Left lobe of liver (tissue), 2 donors: ENCODE measurements around the gene IL18BP. TPM values are rescaled to one million over a fixed set of nuclear protein-coding genes. Genes with fewer than 3 reads are reported as not detected.

ENCODE experiments used
- ATAC-seq: fragments of 200-7000 bp; cut with Tn5 transposase; one replicate; pipeline ENCODE4 v1.9.1; 2020; ENCODE audit warnings: mild to moderate bottlenecking, moderate library complexity
- DNase-seq: peaks from one replicate; pipeline ENCODE4 v3.0.0-alpha.2; 2020; ENCODE audit warnings: low spot score
- total RNA-seq: library from RNA; stranded (reverse); gene quantifications from one replicate; pipeline ENCODE4 v1.2.1, GENCODE V29; 2021
- donor health status: DM: no; HTN: no; CAD: no; lungs with moderate emphysema.
- donor health status: DM: no; HTN: yes; CAD: no.

Gene IL18BP
- total RNA-seq = 3.0 TPM

- ATAC-seq (peak; percentile 14), DNase-seq (no peak)
These were observed at the start of gene IL18BP for GRCh38 chr11:71998649-71999310. TSS of gene IL18BP (plus strand) at chr11:71998909. CDS start at chr11:71999985, 1,076 bp downstream.

- peak; percentile 20 for ATAC-seq
- DNase-seq = no peak
These were observed 49.7 kb upstream of the IL18BP start for GRCh38 chr11:71949034-71949433.

- DNase-seq = no peak
- no peak for ATAC-seq
These were observed 46.9 kb upstream of the IL18BP start for GRCh38 chr11:71951741-71952310.

- ATAC-seq (no peak), DNase-seq (no peak)
These were observed 42.7 kb upstream of the IL18BP start for GRCh38 chr11:71955898-71956456.

- DNase-seq (no peak), ATAC-seq (no peak)
These were observed 36.2 kb upstream of the IL18BP start for GRCh38 chr11:71962428-71963038.

GRCh38 chr11:71963468-71963867 lies 35.2 kb upstream of the IL18BP start:
- ATAC-seq = no peak

GRCh38 chr11:71964641-71965040 lies 34.1 kb upstream of the IL18BP start:
- ATAC-seq (no peak), DNase-seq (no peak)

More at GRCh38 chr11:71963468-71963867, 35.2 kb upstream of the IL18BP start:
- DNase-seq = no peak

GRCh38 chr11:71971680-71972079 lies 27.0 kb upstream of the IL18BP start:
- ATAC-seq (no peak), DNase-seq (no peak)

- DNase-seq (no peak), ATAC-seq (no peak)
These were observed 22.2 kb upstream of the IL18BP start for GRCh38 chr11:71976551-71976950.

GRCh38 chr11:71977090-71977489 lies 21.6 kb upstream of the IL18BP start:
- ATAC-seq = no peak
- no peak for DNase-seq

- peak; percentile 52 for DNase-seq
- ATAC-seq = peak; percentile 91
These were observed 20.8 kb upstream of the IL18BP start for GRCh38 chr11:71977743-71978418.

- ATAC-seq = no peak
These were observed 19.6 kb upstream of the IL18BP start for GRCh38 chr11:71979094-71979493.

GRCh38 chr11:71979602-71980001 lies 19.1 kb upstream of the IL18BP start:
- DNase-seq (no peak), ATAC-seq (no peak)

More at GRCh38 chr11:71979094-71979493, 19.6 kb upstream of the IL18BP start:
- no peak for DNase-seq

GRCh38 chr11:71986131-71986530 lies 12.6 kb upstream of the IL18BP start:
- ATAC-seq (no peak), DNase-seq (no peak)

- no peak for ATAC-seq
- no peak for DNase-seq
These were observed 11.2 kb upstream of the IL18BP start for GRCh38 chr11:71987521-71987920.

GRCh38 chr11:71988050-71988449 lies 10.7 kb upstream of the IL18BP start:
- DNase-seq = no peak
- no peak for ATAC-seq

- DNase-seq (no peak), ATAC-seq (no peak)
These were observed 8.0 kb upstream of the IL18BP start for GRCh38 chr11:71990701-71991100.

GRCh38 chr11:71991494-71991893 lies 7.2 kb upstream of the IL18BP start:
- ATAC-seq (peak; percentile 36), DNase-seq (no peak)

- DNase-seq = no peak
- no peak for ATAC-seq
These were observed 6.5 kb upstream of the IL18BP start for GRCh38 chr11:71992136-71992730.

- ATAC-seq (no peak), DNase-seq (no peak)
These were observed 3.9 kb upstream of the IL18BP start for GRCh38 chr11:71994786-71995185.

GRCh38 chr11:71995726-71996291 lies 2.9 kb upstream of the IL18BP start:
- DNase-seq = no peak
- no peak for ATAC-seq
